PC-9 (cell line): Measurements from ENCODE around the gene AGRN. TPM values are rescaled to one million over a fixed set of nuclear protein-coding genes. Genes with fewer than 3 reads are reported as not detected.

Source experiments
- BruUV-seq: library from RNA; stranded (reverse); fragments of 400-500 nt; replicated peaks from 2 replicates; lab custom pipeline; 2021; lab: Mats Ljungman, UMichigan
- CTCF ChIA-PET: fragments of 300-600 bp; sonication (Branson Sonifier 250); formaldehyde crosslinking; loops from one replicate; lab custom pipeline; 2022; ENCODE audit warnings: antibody characterized with exemption; lab: Charles Lee
- POLR2A ChIA-PET: fragments of 300-600 bp; sonication (Branson Sonifier 250); formaldehyde crosslinking; loops from one replicate; lab custom pipeline; 2022; ENCODE audit warnings: antibody characterized with exemption; ENCODE audit not compliant: unreplicated experiment; lab: Charles Lee
- DNase-seq, 2 experiments: peaks; one replicate each; pipeline versions ENCODE4 v3.0.0 to v3.0.0-alpha.2; 2015 to 2022; ENCODE audit warnings: mixed read lengths in 1 of 2
- H2AFZ ChIP-seq: fragments of 200-600 bp; sonication (generic); 2 replicates; pipeline ENCODE4 v1.8.1; 2017; ENCODE audit warnings: antibody characterized with exemption
- H3F3A ChIP-seq: fragments of 200-600 bp; sonication (generic); 2 replicates; pipeline ENCODE4 v1.8.1; 2017; ENCODE audit warnings: antibody characterized with exemption, mild to moderate bottlenecking, low read depth; ENCODE audit not compliant: insufficient read depth
- H3K27ac ChIP-seq: fragments of 200-600 bp; sonication (generic); 2 replicates; pipeline ENCODE4 v1.6.1; 2016; ENCODE audit warnings: mixed run types
- H3K27me3 ChIP-seq: fragments of 200-600 bp; sonication (generic); 2 replicates; pipeline ENCODE4 v1.6.1; 2016; ENCODE audit warnings: low read depth, mixed run types; ENCODE audit not compliant: insufficient read depth
- H3K36me3 ChIP-seq: fragments of 200-600 bp; sonication (generic); 2 replicates; pipeline ENCODE4 v1.6.1; 2016; ENCODE audit warnings: low read depth, mixed run types
- H3K4me1 ChIP-seq: fragments of 200-600 bp; sonication (generic); replicated peaks from 2 replicates; pipeline ENCODE4 v1.6.1; 2016; ENCODE audit warnings: mixed run types; ENCODE audit not compliant: insufficient read depth
- H3K4me2 ChIP-seq: fragments of 200-600 bp; sonication (generic); 2 replicates; pipeline ENCODE4 v1.6.1; 2017; ENCODE audit warnings: mixed run types
- H3K4me3 ChIP-seq: fragments of 200-600 bp; sonication (generic); 2 replicates; pipeline ENCODE4 v1.6.1; 2016; ENCODE audit warnings: mixed run types
- H3K79me2 ChIP-seq: fragments of 200-600 bp; sonication (generic); 2 replicates; pipeline ENCODE4 v1.6.1; 2017; ENCODE audit warnings: low read depth, mixed run types
- H3K9me2 ChIP-seq: fragments of 200-600 bp; sonication (generic); 2 replicates; pipeline ENCODE4 v1.8.1; 2017; ENCODE audit warnings: mild to moderate bottlenecking; ENCODE audit not compliant: insufficient read depth
- H3K9me3 ChIP-seq: fragments of 200-600 bp; sonication (generic); 2 replicates; pipeline ENCODE4 v1.8.1; 2016; ENCODE audit warnings: low read depth; ENCODE audit not compliant: insufficient read depth
- H4K20me1 ChIP-seq: fragments of 200-600 bp; sonication (generic); 2 replicates; pipeline ENCODE4 v1.8.1; 2017; ENCODE audit not compliant: insufficient read depth
- EZH2 ChIP-seq: fragments of 200-600 bp; sonication (generic); IDR thresholded peaks from 2 replicates; pipeline ENCODE4 v1.8.0; 2017; ENCODE audit warnings: antibody characterized with exemption, low read depth
- intact Hi-C: fragments of 100-400 bp; cut with micrococcal nuclease; formaldehyde crosslinking; loops from one replicate; pipeline ENCODE4 v1.10.0; 2022; ENCODE audit not compliant: unreplicated experiment
- total RNA-seq: library from RNA; stranded (reverse); gene quantifications from 2 replicates; pipeline ENCODE4 v1.2.3, GENCODE V29; 2021
- TF ChIP-seq, protein P1 (sequence below): fragments of 200-600 bp; sonication (generic); conservative IDR thresholded peaks from 2 replicates; pipeline ENCODE4 v1.6.1; 2017; ENCODE audit warnings: mixed run types, antibody characterized with exemption, mild to moderate bottlenecking, moderate library complexity

AGRN gene
- total RNA-seq, 1 experiment from 2014 or later = 278 TPM

DNA sequence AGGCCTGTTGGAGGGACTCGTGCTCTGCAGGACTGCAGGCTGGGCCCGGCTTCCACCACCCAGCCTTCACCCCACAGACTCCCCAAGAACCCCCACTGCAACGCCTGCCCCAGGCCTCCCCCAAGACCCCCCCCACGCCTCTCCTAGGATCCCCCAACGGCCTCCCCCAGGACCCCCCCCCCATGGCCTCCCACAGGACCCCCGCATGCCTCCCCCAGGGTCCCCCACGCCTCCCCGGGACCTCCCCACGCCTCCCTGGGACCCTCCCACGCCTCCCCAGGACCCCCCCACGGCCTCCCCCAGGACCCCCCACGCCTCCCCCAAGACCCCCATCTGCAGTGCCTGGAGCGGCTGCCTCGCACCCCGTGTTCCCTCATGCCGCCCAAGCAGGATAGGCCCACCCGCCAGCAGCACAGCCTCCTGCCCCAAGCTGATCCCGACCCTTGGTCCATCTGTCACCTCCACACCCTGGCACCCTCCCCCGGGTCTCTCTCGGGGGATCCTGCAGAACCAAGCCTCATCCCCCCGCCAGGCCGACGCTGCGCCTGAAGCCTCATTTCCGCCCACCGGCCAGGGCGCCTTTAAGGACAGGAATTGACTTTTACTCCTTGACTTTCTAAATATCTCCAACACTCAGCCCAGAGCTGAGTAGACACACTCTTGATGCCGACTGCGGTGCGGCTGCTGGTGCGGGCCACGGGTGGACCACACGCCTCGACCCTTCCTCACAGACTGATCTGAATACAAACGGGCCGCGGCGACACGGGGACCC is 68.3 kb downstream of the AGRN start:
- Histone ChIP-seq H3K4me2 (no peak overlapping the region), H3K36me3 (no peaks in the 10 kb centered on the region), H3K9me2 (no peaks in the 10 kb centered on the region), H3K4me1 (no peaks in the 10 kb centered on the region), H2AFZ (no peak overlapping the region), H3K4me3 (no peak overlapping the region), H3F3A (peaks cover 9% of the 10 kb centered on the region; the same call in 1 of the 2 replicates), H3K9me3 (no peaks in the 10 kb centered on the region), H4K20me1 (no peaks in the 10 kb centered on the region), H3K79me2 (no peaks in the 10 kb centered on the region), H3K27ac (no peak overlapping the region), H3K27me3 (no peaks in the 10 kb centered on the region)
- POLR2A ChIA-PET = no interaction called here
- intact Hi-C loops = no loop called here
- no peak for DNase-seq
- no TSS peak for BruUV-seq
- CTCF ChIA-PET = no interaction called here
- no peak for TF ChIP-seq EZH2
- TF ChIP-seq, protein P1, sequence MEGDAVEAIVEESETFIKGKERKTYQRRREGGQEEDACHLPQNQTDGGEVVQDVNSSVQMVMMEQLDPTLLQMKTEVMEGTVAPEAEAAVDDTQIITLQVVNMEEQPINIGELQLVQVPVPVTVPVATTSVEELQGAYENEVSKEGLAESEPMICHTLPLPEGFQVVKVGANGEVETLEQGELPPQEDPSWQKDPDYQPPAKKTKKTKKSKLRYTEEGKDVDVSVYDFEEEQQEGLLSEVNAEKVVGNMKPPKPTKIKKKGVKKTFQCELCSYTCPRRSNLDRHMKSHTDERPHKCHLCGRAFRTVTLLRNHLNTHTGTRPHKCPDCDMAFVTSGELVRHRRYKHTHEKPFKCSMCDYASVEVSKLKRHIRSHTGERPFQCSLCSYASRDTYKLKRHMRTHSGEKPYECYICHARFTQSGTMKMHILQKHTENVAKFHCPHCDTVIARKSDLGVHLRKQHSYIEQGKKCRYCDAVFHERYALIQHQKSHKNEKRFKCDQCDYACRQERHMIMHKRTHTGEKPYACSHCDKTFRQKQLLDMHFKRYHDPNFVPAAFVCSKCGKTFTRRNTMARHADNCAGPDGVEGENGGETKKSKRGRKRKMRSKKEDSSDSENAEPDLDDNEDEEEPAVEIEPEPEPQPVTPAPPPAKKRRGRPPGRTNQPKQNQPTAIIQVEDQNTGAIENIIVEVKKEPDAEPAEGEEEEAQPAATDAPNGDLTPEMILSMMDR = no peak

DNA sequence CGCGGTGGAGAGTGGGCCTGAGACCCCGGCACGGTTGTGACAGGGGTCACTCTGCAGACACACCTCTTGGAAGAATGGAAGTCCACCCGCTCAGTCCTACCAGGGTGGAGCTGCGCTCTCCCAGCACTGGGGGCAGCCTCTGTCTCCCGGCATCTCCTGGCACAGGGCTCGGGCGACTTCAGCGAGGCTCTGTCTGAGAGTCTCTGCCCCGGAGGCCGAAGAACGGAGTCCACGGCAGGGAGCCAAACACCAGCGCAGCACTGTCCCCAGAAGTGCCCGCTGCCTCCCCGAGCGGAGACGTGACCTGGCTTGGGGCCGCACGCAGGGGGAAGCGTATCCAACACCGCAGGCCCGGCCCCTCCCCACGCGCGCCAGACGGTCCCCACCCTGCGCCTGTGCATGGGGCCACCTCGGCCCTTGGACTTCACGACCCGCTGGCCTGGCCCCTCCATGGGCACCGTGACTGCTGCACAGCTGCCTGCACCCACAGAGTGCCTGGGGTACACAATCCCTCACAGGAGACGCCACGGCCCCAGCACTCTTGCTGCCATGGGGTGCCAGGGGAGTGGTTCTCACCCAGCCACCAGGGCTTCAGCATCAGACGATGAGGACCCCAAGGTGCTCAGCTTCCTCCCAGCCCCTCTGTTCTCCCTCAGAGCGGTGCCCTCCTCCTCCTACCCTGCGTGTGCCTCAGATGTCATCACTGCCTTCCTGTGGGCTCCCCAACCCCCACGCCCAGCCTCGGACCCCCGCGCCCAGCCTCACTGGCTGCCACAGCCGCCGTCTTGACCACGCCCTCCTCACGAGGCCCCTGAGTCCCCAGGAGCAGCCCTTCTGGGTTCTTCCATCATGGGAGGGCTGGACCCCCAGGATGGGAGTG is 69.1 kb downstream of the AGRN start:
- H3K36me3 ChIP-seq = no peaks in the 10 kb centered on the region
- ChIA-PET POLR2A (no interaction called here), CTCF (no interaction called here)
- no peak overlapping the region for H2AFZ ChIP-seq
- H3K4me3 ChIP-seq = no peak overlapping the region
- H3K27ac ChIP-seq = no peak overlapping the region
- no peak for DNase-seq
- no peaks in the 10 kb centered on the region for H3K9me3 ChIP-seq
- no peaks in the 10 kb centered on the region for H3K27me3 ChIP-seq
- H4K20me1 ChIP-seq = no peaks in the 10 kb centered on the region
- intact Hi-C loops = no loop called here
- BruUV-seq = no TSS peak
- H3K4me2 ChIP-seq = no peak overlapping the region
- H3K4me1 ChIP-seq = no peaks in the 10 kb centered on the region
- no peaks in the 10 kb centered on the region for H3K79me2 ChIP-seq
- peaks cover 10% of the 10 kb centered on the region; the same call in 1 of the 2 replicates for H3F3A ChIP-seq
- TF ChIP-seq, protein P1 = no peak
- no peak for TF ChIP-seq EZH2
- H3K9me2 ChIP-seq = no peaks in the 10 kb centered on the region

DNA sequence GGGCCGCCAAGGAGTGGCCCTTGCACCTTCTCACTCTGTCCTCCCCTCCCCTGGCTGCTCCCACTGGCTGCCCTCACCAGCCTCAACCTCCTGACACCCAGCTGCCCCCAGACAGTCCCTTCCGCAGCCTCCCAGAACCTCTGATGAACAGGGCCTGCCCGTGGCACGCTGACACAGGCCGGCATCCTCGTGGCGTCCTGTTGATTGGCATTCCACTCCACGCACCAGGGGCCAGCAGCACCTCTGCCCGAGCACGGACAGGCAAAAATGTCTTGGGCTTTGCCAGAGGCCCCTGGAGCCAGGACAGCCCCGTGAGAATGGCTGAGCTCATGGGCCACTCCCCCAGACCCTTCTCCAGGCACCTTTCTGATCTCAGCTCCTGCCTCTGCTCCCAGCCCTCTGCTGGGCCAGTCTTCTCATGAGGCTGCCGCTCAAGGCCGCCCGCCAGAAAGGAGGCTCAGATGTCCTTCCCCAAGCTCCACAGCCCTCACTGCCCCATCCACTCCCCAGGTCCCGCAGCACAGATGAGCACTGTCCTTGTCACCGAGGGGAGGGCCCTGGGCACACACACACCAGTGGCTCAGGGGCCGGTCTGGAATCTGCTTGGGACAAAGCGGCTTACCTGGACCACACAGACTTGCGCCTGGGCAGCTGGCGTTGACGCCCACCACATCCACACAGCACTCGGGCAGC is 70.0 kb downstream of the AGRN start:
- Histone ChIP-seq H4K20me1 (no peaks in the 10 kb centered on the region), H3K79me2 (no peaks in the 10 kb centered on the region), H3K4me1 (no peaks in the 10 kb centered on the region), H3K4me2 (no peak overlapping the region), H3K27ac (no peak overlapping the region), H3K27me3 (no peaks in the 10 kb centered on the region), H2AFZ (no peak overlapping the region), H3K9me2 (no peaks in the 10 kb centered on the region), H3F3A (peaks cover 9% of the 10 kb centered on the region; the same call in 1 of the 2 replicates), H3K9me3 (no peaks in the 10 kb centered on the region), H3K4me3 (no peak overlapping the region), H3K36me3 (no peaks in the 10 kb centered on the region)
- no TSS peak for BruUV-seq
- intact Hi-C loops = no loop called here
- ChIA-PET POLR2A (no interaction called here), CTCF (no interaction called here)
- TF ChIP-seq EZH2 = no peak
- TF ChIP-seq, protein P1 = no peak
- DNase-seq = no peak
